T-helper 1 cell treated with Interleukin-12 subunit alpha and Interleukin-12 subunit beta and Interleukin-4 antibody, amounts not matched to agents 30 ng/mL and 1 ng/mL, for 36 hours (primary cell): ENCODE measurements around the gene CAST. TPM values are rescaled to one million over a fixed set of nuclear protein-coding genes. Genes with fewer than 3 reads are reported as not detected.

ENCODE experiments used
- intact Hi-C: fragments of 100-400 bp; cut with micrococcal nuclease; formaldehyde crosslinking; loops from one replicate; pipeline ENCODE4 v1.15.1; 2024
- total RNA-seq: library from RNA; stranded (reverse); gene quantifications from 2 replicates; pipeline ENCODE4 v1.2.3, GENCODE V29; 2022

CAST gene
- total RNA-seq, 1 donor from 2014 or later: 218 TPM

DNA sequence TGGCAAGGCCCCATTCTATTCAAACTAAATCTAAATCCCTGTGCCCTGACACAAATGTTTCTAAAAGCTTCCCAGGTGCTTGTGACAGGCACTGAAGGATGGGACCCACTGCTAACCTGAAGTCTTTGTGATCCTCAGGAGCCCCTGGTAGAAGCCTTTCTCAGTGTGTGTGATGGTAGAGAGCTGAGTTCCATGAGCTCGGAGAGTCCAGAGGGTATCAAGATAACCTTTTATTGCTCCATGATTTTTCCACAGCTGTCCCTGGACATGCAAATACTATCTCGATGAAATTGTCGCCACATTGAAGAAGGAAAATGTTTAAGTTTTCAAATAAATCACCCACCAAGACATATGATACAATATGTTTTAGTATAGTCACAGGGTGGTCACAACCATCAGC lies 7.7 kb downstream of the CAST start:
- intact Hi-C loops: no loop called here

DNA sequence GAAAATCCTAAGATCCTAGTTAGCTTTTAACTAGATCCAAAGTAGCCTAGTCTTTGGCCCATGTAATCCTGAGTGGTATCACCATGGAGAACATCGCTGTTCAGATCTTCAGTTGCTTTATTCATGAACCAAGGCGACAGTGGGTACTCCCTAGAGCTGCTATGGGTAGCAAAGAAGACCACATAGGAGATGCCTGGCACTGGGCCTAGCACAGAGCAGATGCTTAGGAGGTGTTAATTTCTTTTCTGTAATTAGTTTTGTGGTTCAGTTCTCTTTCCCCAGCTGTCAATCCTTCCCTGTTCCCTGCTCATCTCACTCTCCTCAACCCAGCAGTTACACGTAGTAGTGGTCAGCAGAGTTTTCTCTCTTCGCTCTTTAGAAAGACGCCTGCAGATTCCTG lies 9.3 kb downstream of the CAST start:
- intact Hi-C loops: no loop called here

DNA sequence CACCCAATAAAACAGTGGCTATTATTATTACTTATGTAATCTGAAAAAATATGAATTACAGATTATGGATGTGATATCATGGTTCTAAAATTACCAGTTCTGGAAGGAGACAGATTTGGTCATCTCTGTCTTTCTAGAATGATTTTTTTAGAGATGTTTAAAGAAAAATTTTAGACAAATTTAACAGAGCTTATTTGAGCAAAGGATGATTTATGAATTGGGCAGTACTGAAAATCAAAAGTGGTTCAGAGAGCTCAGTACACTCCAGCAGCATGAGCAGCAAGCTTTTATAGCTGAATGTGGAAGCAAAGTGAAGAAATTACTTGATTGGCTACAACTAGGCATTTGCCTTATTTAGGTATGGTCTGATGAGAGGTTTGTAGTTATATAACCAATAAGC lies 11.0 kb downstream of the CAST start:
- intact Hi-C loops: no loop called here

DNA sequence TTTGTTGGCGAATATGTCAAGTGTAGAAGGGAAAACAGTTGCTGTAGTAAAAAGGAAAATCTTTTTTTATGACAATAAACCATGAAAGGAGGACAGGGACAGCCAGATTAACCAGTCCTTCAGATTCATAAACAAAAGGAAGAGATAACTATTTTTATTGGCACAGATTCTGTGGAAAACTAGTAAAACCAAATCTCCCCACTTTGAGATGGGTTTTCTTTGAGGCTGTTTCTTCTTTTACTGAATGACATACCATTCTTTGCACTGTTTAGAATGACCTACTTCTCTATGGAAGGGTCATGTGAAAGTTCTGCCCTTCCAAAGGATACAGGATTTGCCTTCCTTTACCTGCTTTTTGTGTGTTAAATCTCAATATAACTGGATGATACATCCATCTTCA lies 13.7 kb downstream of the CAST start:
- intact Hi-C loops: no loop called here

DNA sequence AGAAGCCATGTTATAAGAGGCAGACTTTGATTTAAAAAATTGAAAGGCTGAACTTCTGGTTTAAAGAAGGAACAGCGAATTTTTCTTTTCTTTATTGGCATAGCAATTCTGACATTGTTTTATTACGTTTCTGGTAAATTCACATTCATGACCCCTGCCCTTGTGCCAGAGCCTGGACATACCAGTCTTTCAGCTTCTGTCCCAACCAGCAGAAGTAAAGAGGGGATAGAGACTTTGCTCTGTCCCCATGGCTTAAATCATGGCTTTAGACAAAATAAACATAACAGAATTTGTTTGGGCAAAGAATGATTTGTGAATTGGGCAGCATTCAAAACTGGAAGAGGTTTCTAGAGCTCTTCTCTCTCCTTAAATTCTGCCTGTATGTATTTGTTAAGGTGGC lies 15.3 kb downstream of the CAST start:
- intact Hi-C loops: no loop called here

DNA sequence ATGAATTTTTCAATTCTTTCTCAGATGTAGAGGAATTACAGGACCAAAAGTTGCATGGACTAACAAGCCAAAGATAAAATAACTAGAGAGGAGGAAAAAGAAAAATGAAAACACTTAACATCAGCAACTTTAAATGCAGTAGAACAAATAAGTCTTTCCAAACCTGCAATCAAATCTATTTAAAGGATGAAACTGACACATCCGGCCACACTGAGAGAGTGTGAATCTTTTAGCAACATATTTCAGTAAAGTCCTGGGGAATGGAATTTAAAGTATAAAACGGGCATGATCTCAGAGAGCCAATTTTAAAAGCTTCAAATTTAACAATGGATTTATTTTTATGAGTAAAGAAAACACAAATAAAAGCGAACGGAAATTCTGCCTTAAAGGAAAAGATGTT lies 17.1 kb downstream of the CAST start:
- intact Hi-C loops: no loop called here

DNA sequence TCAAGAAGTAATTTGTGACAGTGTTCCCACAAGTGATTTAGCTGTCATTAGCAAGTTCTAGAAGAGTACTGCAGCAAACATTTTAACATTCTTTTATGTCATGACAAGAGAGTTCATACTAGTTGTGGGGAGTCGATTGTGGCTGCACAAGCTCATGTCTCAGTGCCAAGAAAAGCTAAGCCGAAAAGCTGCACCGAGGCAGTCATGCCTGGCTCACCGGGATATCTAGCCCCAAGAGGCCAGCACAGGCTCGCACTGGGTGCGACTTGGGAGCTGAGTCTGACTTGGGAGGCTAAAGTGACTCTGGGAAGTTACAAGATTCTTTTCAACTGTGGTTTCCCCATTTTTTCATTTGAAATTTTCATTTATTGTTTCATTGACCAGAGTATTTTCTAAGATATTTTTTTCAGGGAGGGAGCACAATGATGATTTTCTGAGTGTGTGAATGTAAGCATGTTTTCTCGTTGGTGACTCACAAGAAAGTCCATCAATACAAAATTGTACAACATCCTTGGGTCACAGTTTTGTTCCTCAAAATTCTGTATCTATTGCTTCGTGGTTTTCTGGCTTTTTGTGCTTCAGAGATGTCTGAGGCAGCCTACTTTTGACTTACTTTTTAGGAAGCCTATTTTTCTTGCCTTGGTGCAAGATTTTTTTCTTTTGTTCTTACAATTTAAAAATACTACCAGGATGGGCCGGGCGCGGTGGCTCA lies 18.7 kb downstream of the CAST start:
- intact Hi-C loops: no loop called here

DNA sequence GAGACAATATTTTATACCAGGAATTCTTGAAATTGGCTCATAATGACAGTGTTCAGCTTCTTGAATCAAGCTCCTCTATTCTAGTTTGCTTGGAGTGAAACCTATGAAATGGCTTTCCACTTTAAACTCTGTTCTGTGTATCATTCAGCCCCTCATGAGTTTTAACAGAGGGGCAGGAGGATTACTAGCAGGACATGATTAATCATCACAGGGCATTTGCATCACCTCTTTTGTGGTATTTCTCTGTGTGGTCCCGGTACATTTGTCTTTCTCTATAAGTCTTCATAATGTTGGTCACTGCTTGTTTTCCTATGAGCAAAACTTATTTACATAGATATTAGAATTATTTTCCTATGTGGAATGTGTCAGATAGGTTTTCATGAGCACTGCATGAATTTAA lies 21.2 kb downstream of the CAST start:
- intact Hi-C loops: no loop called here

DNA sequence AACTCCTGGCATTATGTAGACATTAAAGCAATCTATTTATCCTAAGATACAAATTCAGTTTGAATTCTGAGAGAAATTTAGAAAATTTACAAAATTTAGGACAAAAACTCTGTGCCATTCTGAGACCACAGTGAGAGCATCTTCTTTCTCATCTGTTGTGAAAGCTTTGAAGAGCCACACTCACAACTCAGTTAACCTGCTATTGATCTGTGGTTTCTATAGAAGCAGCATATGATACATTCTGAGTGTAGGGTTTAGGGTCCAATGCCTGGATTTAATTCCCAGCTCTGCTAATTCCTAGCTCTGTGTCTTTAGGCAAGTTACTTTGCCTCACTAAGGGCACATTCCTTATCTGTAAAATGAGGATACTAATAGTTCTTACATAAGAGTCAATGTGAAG lies 21.6 kb downstream of the CAST start:
- intact Hi-C loops: no loop called here

DNA sequence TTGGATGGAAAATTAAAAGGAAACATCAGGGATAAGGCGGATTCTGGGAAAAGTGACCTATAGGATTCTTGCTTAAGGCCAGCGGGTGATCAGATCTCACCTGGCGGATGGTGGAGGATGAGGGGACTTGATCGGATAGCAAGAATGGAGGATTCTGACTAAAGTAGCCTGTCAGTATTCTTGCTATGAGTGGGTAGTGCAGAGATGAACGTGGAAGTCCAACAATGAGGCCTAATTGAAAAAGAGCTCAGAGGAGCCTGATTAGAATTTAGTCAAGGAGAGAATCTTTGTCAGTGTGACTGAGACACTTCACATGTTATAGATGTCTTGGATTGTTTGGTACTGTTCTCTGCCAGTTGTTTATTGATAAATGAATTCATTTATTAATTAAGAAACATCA lies 24.9 kb downstream of the CAST start:
- intact Hi-C loops: no loop called here

DNA sequence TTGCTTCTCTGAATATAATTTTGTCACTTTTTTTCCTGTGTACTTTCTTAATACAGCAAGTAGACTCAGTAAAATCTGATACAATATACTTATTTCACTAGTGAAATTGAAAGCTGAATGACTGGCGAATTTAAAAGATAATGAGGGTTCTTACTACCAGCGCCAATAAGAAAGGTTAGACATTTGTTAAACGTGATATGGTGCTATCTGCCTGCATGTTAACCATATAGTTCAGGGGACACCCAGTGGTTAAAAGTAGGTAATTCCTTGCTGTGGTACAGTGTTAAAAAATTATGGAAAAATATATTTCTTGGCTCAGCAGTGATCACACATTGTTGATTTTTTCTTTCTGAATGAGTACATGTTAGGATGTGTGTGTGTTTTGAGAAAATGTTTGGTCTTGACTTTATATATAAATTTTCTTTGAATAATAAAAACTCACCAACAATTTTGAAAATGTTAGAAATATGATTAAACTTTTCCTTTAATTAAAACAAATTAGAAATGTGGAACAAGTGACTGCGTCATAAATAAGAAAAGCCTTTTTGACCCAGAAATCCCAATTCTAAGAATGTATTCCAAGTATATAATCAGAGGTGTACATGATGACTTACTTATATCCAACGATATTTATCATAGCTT lies 25.8 kb downstream of the CAST start:
- intact Hi-C loops: loop anchor here (1.0 to 2.0 kb wide), 2 partner anchors 25 to 74 kb away; partner anchors contain the start of gene CAST

DNA sequence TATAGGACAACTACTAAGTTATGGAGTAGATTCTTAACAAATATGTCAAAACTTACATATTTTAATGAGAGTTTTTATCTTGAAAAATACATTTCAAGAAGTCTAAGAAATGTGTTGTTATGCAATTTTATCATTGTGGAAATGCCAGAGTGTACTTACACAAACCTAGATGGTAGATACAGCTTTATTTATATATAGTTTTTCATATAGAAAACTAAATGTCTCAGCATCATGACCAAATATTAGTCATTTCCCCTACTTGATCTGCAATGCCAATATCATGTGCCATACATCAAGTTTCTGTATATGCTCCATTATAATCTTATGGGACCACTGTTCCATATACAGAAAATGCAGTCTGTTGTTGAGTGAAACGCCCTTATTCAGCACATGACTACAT lies 28.7 kb downstream of the CAST start:
- intact Hi-C loops: no loop called here

DNA sequence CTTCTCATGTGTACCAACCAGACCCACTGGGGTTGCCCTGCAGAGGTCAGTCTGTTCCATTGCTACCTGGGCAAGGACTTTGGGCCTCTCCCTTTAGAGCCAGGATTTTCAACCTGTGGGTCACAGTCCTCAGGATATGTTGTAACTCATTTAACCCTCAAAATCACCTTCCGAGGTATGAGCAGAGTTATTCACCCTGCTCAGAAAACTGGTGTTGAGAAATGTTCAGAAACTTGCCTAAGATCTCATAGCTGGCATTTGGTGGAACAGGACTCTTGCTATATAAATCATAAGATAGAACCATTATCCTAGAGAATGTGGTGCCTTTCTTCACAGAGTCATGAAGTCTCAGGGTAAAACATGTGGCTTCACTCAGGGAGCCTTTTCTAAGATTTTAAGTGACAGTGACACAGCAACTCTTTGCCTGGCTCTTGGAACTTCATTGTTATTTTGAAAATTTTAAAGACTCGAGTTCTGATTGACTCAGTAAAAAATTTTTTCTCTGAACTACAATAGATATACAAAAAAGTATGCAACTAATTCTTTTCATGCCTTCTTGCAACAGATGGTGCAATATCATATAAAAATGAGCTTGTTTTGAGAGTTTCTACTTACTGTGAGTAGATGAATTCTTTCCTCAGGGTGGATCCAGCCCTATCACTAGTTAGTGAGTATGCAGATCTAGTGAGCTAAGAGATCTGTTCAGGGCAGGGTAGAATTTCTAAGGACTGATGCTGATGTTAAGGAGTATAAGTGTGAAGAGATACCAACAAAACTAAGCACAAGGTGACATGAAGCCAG lies 29.5 kb downstream of the CAST start:
- intact Hi-C loops: no loop called here

DNA sequence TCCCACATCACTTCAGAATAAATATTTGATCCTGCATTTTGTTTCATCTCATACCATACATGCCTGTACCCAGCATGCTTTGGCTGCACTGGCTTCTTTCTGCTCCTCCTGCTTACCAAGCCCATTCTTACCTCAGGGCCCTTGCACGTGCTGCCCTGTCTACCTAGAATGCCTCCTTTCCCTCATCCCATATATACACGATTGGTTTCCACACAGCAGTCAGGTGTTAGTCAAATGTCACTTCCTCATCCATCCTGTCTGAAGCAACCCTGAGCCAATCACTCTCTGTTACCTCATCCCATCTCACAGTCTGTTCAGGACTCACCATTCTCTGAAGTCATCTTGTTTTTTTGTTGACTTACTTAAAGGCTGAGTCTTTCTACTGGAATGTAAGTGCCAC lies 30.3 kb downstream of the CAST start:
- intact Hi-C loops: no loop called here

DNA sequence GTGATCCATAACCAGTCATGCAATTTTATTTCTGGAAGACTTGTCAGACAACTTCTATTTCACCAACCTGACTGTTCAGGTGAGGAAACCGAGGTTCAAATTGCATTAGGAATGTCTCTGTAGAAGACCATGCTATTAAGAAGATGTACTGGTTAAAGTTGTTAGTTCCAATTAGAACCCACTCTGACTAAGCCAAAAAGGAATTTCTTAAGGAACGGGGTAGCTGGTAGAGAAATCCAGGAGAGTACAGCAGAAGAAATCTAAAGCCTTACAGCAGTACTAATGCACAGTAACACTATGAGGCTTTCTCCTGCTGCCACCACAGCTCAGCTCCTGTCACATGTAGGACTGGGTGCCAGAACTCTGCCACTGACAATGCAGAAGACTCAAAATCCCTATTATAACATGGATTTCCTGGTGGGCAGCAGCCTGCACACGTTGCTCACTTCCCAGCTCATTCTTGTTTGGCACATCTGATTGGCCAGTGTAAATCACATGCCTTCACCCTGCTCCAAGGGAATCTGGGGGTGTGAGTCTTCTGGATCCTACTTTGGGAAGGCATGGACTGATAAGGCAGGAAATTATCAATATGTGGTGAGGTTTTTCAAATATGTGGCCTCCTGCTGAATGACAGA lies 37.1 kb downstream of the CAST start:
- intact Hi-C loops: no loop called here

DNA sequence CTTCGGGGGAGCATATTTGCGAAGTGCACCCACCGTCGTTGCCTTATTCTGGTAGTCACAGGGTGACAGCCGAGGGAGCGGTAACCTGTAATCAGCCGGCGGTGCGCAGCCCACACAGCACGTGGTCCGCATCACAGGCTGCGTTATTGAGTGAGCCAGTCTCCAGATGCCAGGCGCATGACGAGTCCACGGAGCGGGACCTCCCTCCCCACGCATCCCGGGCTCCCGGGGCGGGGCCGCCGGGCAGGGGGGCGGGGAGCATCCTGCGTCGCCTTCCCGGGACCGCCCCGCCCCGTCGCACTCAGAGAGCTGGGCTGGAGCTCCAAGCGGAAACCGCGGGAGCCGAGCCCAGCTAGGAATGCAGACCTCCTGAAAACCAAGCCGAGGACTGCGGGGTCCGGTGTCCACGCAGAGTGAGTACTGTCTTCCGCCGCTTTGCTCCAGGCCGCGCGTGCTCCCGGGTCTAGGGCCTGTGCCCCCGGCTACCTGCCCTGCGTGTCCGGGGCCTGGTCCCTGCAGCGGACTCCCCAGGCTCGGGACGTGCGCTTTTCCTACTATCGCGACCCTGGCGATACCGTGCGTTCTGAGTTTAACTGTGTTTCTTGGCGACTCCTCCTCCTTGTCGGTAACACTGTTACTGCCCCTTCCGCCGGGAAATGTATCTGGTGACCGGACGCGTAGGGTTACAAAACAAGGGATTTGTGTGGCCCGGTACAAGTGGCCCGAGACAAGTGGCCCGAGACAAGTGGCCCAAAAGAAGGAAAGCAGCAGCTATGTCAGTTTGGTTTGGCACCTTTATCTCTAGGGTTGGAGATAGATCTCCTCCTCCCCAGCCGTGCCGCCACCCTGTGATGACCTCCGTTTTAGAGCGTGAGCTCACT lies 40.6 kb downstream of the CAST start:
- intact Hi-C loops: loop anchor here (1.0 to 2.0 kb wide), 8 partner anchors 40 to 1148 kb away; partner anchors contain the start of genes ARSK, CAST, ELL2 and ERAP1

DNA sequence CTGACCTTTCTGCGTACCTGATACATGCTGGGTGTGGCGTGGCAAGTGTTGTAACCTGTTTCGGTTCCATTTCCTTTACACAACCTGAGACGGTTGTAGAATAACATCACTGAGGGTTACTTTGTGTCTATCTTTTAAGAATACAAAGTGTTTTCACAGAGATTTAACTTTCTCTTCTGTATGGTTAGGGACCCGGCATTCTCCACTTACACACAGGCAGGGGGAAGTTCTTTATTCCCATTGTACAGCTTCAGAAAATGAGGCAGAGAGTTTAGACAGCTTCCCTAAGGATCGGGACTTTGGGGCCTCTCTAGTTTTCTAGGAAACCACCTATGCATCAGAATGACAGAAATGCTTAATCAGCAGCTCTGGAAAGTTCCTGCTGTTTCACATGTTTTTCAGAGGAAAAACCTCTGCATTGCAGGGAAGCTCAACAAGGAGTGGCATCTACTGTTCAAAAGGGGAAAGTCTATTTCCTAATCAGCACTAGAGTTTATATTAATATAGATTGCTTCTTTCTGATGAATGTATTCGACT lies 41.3 kb downstream of the CAST start:
- intact Hi-C loops: loop anchor here (1.0 to 2.0 kb wide), 7 partner anchors 89 to 1149 kb away; partner anchors contain the start of genes ARSK, ELL2, ERAP1 and ERAP2

DNA sequence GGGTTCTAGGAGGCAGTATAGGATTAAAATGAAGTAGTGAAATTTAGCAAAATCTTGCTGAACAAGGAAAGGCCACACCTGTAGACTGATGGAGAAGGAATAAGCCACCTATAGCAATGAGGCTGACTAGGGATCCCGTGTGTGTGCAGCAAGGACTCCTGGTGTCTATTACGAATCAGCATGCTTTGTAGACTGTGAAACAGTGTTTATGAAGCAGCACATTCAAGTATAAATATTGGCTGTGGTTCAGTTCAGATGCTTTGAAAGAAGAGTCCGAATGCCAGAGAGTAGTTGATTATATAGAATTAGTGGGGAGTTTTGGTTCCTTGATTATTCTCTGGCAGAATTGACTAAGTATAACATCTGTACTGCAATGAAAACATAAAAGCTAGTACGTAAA lies 41.8 kb downstream of the CAST start:
- intact Hi-C loops: loop anchor here (1.0 to 2.0 kb wide), 7 partner anchors 90 to 1149 kb away; partner anchors contain the start of genes ARSK, ELL2, ERAP1 and ERAP2

DNA sequence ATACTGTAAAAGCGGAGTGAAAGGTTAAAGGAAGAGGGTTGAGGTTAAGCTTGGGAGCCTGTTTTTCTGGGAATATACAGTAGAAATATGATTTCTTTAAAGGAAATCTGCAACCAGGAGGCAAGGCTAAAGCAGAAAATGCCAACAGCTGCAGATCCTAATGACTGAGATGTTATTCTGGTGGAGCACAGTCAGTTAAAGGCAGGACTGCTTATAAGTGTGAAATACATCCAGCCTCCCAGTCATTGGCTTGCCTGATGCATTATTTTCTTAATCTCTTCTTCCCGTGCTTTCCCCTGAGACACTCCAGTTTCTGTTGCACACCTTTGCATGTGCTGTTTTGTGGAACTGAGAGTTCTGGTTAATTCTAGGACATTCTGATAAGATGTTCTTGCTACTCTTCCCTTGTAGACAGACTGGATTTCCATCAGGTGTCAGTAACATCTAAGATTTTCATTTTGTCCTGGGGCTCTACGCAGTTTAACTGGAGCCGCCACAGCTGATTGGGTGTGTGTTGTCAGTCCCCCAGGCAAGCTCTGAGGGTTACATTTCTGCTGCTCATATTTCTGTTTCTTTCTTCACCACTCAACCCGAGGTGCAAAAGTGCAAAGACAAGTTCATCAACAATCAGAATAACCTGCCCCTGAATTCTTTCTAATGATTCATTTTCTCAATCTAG lies 44.4 kb downstream of the CAST start:
- intact Hi-C loops: no loop called here

DNA sequence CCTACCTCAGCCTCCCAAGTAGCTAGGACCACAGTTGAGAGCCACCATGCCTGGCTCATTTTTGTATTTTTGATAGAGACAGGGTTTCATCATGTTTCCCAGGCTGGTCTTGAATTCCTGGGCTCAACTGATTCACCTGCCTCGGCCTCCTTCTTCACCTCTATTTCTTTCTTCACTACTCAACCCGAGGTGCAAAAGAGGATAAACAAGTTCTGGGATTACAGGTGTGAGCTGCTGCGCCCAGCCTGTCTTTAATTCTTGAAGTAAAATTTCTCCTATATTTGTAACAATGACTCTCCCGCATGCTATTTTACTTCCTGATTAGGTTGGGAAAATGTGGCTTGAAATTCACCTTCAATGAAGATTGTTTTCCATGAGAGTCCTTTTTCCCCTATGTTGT lies 46.4 kb downstream of the CAST start:
- intact Hi-C loops: no loop called here
